HAP-1 (cell line): ENCODE results near the gene MCM3AP.

ENCODE experiments used
- DNase-seq, 2 experiments: peaks; one replicate each; pipeline ENCODE4 v3.0.0-alpha.2; 2016 to 2020; ENCODE audit warnings: low spot score in 2 of 2
- H3K27me3 ChIP-seq: fragments of 250-450 bp; sonication (Bioruptor Pico); 2 replicates; pipeline ENCODE4 v1.5.1; 2020; ENCODE audit warnings: low read depth, mild to moderate bottlenecking, moderate library complexity
- H3K36me3 ChIP-seq: fragments of 250-450 bp; sonication (Bioruptor Pico); replicated peaks from 2 replicates; pipeline ENCODE4 v1.5.1; 2020; ENCODE audit warnings: mild to moderate bottlenecking
- H3K4me1 ChIP-seq: fragments of 250-450 bp; sonication (Bioruptor Pico); 2 replicates; pipeline ENCODE4 v1.5.1; 2020; ENCODE audit warnings: mild to moderate bottlenecking
- H3K4me3 ChIP-seq: fragments of 250-450 bp; sonication (Bioruptor Pico); 2 replicates; pipeline ENCODE4 v1.5.1; 2020; ENCODE audit warnings: mild to moderate bottlenecking, moderate library complexity
- H3K9me3 ChIP-seq: fragments of 250-450 bp; sonication (Bioruptor Pico); 2 replicates; pipeline ENCODE4 v1.5.1; 2020; ENCODE audit warnings: mild to moderate bottlenecking, moderate library complexity
- in situ Hi-C: fragments of 300-500 bp; cut with MboI; formaldehyde crosslinking; loops from 3 replicates; pipeline ENCODE4 v1.14.3; 2020; ENCODE audit warnings: low sequenced_read_pairs, inconsistent platforms, mixed read lengths

The MCM3AP gene

GRCh38 chr21:46285206-46285661 is at the start of gene MCM3AP:
MCM3AP (minus strand) TSS chr21:46285611; CDS start chr21:46285286, 325 bp downstream.
- in situ Hi-C loops: no loop called here
- Histone ChIP-seq H3K27me3 (no peaks in the 10 kb centered on the region), H3K9me3 (peaks cover 17% of the 10 kb centered on the region), H3K4me1 (peaks cover 27% of the 10 kb centered on the region), H3K36me3 (peaks cover 50% of the 10 kb centered on the region), H3K4me3 (peak within 1 kb of the TSS; percentile 81)
- no peak for DNase-seq

DNA sequence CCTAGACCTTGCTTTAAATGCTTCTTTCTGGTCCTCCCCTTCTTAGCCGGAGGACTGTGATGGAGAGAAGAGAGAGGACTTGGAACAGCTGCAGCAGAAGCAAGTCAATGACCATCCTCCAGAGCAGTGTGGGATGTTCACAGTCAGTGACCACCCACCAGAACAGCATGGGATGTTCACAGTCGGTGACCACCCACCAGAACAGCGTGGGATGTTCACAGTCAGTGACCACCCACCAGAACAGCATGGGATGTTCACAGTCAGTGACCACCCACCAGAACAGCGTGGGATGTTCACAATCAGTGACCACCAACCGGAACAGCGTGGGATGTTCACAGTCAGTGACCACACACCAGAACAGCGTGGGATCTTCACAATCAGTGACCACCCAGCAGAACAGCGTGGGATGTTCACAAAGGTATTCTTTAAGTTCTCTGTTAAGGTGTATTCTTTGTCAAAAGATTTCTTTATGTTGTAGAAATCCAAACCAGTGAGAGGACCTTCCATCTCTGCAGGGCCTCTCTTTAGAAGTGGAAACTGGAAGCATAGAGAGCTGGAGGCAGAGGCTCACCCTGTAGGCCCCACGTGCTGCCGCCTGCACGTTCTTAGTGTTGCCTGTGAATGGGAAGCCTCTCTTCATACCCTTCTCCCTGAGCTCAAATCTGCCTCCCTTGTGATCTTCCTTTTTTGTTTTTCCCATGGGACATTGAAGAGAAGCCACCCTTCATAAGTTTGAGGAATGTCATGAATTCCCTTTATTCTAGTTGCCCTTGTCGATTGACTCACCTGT is 49.1 kb upstream of the MCM3AP start:
- H3K4me3 ChIP-seq: no peak overlapping the region
- H3K27me3 ChIP-seq: no peaks in the 10 kb centered on the region
- no peak for DNase-seq
- no peaks in the 10 kb centered on the region for H3K4me1 ChIP-seq
- peaks cover 71% of the 10 kb centered on the region for H3K36me3 ChIP-seq
- no peaks in the 10 kb centered on the region for H3K9me3 ChIP-seq
- in situ Hi-C loops: no loop called here

GRCh38 chr21:46329796-46330195 is 44.4 kb upstream of the MCM3AP start:
- Histone ChIP-seq H3K27me3 (no peaks in the 10 kb centered on the region), H3K36me3 (peaks cover 48% of the 10 kb centered on the region), H3K4me1 (no peaks in the 10 kb centered on the region; the same call in none of the 2 replicates), H3K4me3 (no peak overlapping the region), H3K9me3 (no peaks in the 10 kb centered on the region)
- in situ Hi-C loops: no loop called here
- DNase-seq: no peak

DNA sequence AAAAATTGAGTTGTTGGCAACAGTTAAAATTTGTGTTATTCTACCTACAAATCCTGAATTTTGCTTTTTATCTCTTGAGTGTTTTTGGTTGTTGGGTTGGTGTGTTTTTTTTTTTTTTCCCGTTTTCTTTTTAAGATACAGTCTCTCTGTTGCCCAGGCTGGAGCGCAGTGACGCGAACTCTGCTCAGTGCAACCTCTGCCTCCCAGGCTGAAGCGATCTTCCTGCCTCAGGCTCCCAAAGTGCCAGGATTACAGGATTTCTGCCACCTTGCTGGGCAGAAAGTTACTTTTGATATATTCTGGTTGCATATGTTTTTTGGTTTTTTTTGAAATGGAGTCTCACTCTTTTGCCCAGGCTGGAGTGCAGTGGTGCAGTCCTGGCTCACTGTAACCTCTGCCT is 42.7 kb upstream of the MCM3AP start:
- Histone ChIP-seq H3K9me3 (no peaks in the 10 kb centered on the region), H3K36me3 (peaks cover 51% of the 10 kb centered on the region), H3K4me3 (no peak overlapping the region), H3K4me1 (no peaks in the 10 kb centered on the region; the same call in none of the 2 replicates), H3K27me3 (no peaks in the 10 kb centered on the region)
- DNase-seq: no peak
- in situ Hi-C loops: no loop called here

DNA sequence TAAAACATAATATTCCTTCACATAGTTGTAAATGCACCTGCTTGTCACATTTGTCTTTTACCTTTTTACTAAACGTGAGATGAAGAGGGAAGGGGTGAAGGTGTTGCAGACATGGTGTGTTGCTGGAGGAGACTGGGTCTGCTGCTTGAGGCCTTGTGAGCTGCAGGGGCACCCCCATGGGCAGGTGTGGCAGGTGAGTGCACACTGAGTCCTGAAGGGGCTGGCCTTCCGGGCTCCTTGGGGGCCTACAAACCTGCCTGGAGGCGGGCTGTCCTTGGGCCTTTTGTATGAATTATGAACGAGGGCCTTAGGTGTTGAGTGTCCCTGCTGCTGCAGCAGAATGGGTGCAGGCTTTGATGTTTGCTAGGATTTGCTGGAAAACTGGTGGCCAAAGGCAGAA is 42.3 kb upstream of the MCM3AP start:
- Histone ChIP-seq H3K27me3 (no peaks in the 10 kb centered on the region), H3K36me3 (peaks cover 52% of the 10 kb centered on the region), H3K4me1 (no peaks in the 10 kb centered on the region; the same call in none of the 2 replicates), H3K4me3 (no peak overlapping the region), H3K9me3 (no peaks in the 10 kb centered on the region)
- DNase-seq: no peak
- in situ Hi-C loops: no loop called here

DNA sequence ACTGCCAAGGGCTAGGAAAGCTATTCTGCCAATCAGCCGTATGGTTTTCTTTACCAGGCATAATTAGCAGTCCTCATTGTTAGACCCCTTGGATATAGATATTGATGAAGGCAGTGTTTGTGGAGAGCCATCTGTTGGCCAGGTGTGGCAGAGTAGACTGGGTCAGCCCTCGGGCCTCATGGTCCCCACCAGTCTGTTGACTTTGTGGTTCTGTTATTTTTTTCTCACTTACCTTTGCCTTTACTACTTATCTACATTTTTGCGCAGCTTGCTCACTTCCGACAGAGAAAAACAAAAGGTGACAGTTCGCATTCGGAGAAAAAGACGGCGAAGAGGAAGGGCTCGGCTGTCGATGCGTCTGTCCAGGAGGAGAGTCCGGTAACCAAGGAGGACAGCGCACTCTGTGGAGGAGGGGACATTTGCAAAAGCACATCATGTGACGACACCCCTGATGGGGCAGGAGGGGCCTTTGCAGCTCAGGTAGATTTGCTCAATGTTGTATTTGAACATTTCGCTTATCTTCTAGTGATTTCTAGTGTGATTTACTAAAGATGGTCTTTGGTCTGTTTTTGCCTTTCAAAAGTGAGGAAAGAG is 40.8 kb upstream of the MCM3AP start:
- in situ Hi-C loops: no loop called here
- peaks cover 51% of the 10 kb centered on the region for H3K36me3 ChIP-seq
- no peaks in the 10 kb centered on the region for H3K9me3 ChIP-seq
- H3K27me3 ChIP-seq: no peaks in the 10 kb centered on the region
- no peaks in the 10 kb centered on the region; the same call in none of the 2 replicates for H3K4me1 ChIP-seq
- no peak overlapping the region; the same call in 1 of the 2 replicates for H3K4me3 ChIP-seq
- DNase-seq: no peak

DNA sequence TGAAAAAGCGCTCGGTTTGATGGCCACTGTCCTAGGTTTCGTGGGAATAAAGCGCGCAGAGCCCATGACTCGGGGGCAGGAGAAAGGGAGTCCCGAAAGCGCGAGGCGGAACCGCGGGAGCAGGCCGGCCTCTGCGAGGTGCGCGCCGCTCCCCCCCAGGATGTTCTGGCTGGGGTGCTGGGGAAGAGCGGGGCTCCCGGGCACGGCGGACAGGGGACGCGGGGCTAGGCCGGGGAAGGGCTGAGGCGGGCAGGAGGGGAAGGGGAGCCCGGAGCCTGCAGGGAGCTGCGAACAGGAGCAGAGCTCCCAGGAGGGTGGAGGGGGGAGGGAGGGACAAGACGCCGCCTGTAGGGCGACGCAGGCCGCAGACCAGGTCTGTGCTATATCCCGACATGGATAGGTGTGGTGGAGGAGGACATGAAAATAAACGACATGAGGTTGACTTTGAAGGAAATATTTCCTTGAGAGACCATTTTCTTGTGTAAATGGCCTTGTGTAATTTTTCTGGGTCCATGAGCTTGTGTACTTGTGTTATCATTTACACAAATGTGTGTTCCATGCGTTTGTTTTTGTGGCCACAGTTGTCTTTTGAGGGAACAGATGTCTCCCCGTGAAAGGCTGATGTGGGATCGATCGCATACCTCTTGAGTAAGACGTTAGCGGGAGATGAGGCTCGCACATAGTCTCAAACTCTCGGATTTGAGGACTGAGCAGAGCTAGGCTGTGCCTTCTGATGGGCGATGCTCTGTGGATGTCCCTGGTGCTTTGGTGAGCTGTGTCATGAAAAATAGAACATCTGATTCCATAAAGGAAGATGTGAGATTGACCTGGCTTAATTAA is 39.9 kb upstream of the MCM3AP start:
- DNase-seq: peak; percentile 36 to 75
- peaks cover 52% of the 10 kb centered on the region for H3K36me3 ChIP-seq
- no peaks in the 10 kb centered on the region for H3K27me3 ChIP-seq
- no peaks in the 10 kb centered on the region for H3K9me3 ChIP-seq
- in situ Hi-C loops: no loop called here
- peak overlapping the region; percentile 100 for H3K4me3 ChIP-seq
- H3K4me1 ChIP-seq: peaks cover 4% of the 10 kb centered on the region

- peaks cover 4% of the 10 kb centered on the region for H3K4me1 ChIP-seq
- peak overlapping the region; percentile 100 for H3K4me3 ChIP-seq
- no peaks in the 10 kb centered on the region for H3K9me3 ChIP-seq
- in situ Hi-C loops: no loop called here
- no peaks in the 10 kb centered on the region for H3K27me3 ChIP-seq
- peaks cover 45% of the 10 kb centered on the region for H3K36me3 ChIP-seq
- peak; percentile 65 to 92 for DNase-seq
Observed at GRCh38 chr21:46324390-46325072, 39.1 kb upstream of the MCM3AP start.

DNA sequence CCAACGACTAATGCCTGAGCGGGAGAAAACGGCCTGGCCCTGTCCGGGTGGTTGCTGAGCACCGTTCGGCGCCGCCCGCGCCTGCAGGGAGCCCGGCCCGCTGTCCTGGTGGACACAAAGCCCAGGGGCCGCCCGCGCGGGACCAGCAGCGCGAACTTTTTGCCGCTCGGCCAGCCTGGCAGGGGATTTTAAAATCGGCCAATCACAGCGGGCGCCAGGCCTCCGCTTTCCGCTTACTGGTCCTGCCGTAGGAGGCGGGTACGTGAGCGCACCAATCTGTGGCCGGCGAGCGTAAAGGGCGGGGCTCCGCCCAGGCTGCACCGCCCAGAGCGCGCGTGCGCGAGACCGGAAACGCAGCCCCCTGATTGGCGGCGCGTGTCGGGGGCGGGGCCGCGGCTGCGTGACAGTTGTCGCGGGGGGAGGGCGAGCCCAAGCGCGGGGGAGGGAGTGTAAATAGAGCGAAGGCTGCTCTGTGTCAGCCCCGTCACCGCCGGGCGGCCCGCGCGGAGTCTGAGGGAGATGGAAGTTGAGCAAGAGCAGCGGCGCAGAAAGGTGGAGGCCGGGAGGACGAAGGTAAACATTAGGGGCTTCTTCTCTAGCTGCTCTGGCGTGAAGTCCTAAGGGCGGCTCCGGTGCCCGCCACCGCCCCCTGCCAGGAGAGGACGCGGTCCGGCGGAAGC is 38.4 kb upstream of the MCM3AP start, which contains the start of the genes C21orf58 and PCNT:
C21orf58 (minus strand) TSS at position 161 of the 680 bp plus-strand sequence. CDS start 1,132 bp downstream, outside the sequence.
PCNT (plus strand) TSS at position 447 of the 680 bp plus-strand sequence; CDS start at position 520, 73 bp downstream.
- Histone ChIP-seq H3K4me1 (peaks cover 4% of the 10 kb centered on the region), H3K4me3 (peak within 1 kb of the TSS; percentile 100), H3K36me3 (peaks cover 39% of the 10 kb centered on the region), H3K9me3 (no peaks in the 10 kb centered on the region), H3K27me3 (no peaks in the 10 kb centered on the region)
- peak; percentile 94 to 97 for DNase-seq
- in situ Hi-C loops: no loop called here

- Histone ChIP-seq H3K36me3 (peaks cover 39% of the 10 kb centered on the region), H3K4me1 (peaks cover 4% of the 10 kb centered on the region), H3K4me3 (peak overlapping the region; percentile 100), H3K27me3 (no peaks in the 10 kb centered on the region), H3K9me3 (no peaks in the 10 kb centered on the region)
- DNase-seq: no peak
- in situ Hi-C loops: no loop called here
Observed at GRCh38 chr21:46323227-46323709, 37.9 kb upstream of the MCM3AP start.

GRCh38 chr21:46322351-46323226 is 37.2 kb upstream of the MCM3AP start:
- Histone ChIP-seq H3K27me3 (no peaks in the 10 kb centered on the region), H3K4me3 (peak overlapping the region; percentile 100), H3K9me3 (no peaks in the 10 kb centered on the region), H3K36me3 (peaks cover 44% of the 10 kb centered on the region), H3K4me1 (peaks cover 4% of the 10 kb centered on the region)
- in situ Hi-C loops: no loop called here
- DNase-seq: peak in 1 of 2 experiments; percentile 37
